Measurements from ENCODE around the gene THSD4.

- TF ChIP-seq POLR2A (IDR thresholded peaks at IDR 0.05) (no peak), POLR2AphosphoS5 (IDR thresholded peaks at IDR 0.05; ENCODE audit: insufficient read depth in 1 of 2, low read depth in 1 of 2) (no peak)
These were observed 673.6 kb downstream of the THSD4 start for GRCh38 chr15:71788646-71789579.
